Left ventricle myocardium inferior (tissue), 1 donor: ENCODE data around the gene CSAD. TPM values are rescaled to one million over a fixed set of nuclear protein-coding genes. Genes with fewer than 3 reads are reported as not detected.
"Not testable (repeated sequence)": the region's sequence is repeated elsewhere in the genome, so short reads cannot be mapped to it uniquely, and the experiment has no call there.

Source experiments
- DNase-seq: peaks from one replicate; pipeline ENCODE4 v3.0.0-alpha.2; 2020
- H3K27ac ChIP-seq: fragments of 200-600 bp; replicated peaks from 2 replicates; pipeline ENCODE4 v1.8.0; 2021
- H3K27me3 ChIP-seq: fragments of 200-600 bp; 2 replicates; pipeline ENCODE4 v1.8.0; 2021; ENCODE audit warnings: low read depth
- H3K36me3 ChIP-seq: fragments of 200-600 bp; 2 replicates; pipeline ENCODE4 v1.8.0; 2021
- H3K4me1 ChIP-seq: fragments of 200-600 bp; 2 replicates; pipeline ENCODE4 v1.8.0; 2021
- H3K4me3 ChIP-seq: fragments of 200-600 bp; 2 replicates; pipeline ENCODE4 v1.8.0; 2021; ENCODE audit warnings: mild to moderate bottlenecking, moderate library complexity
- H3K9me3 ChIP-seq: fragments of 200-600 bp; replicated peaks from 2 replicates; pipeline ENCODE4 v1.8.0; 2021
- intact Hi-C: fragments of 100-400 bp; cut with micrococcal nuclease; formaldehyde crosslinking; loops from one replicate; pipeline ENCODE4 v1.11.0; 2022
- total RNA-seq: library from RNA; stranded (reverse); fragmentation: NEBNext Ultra II Directional; extraction: Animal tissue kit (Norgen Biotek cat#: 25700); gene quantifications from one replicate; pipeline ENCODE4 v1.2.1, GENCODE V29; 2021
- TF ChIP-seq, protein P1 (sequence below): fragments of 200-600 bp; IDR thresholded peaks from 2 replicates; pipeline ENCODE4 v1.8.0; 2021; ENCODE audit warnings: antibody characterized with exemption, mild to moderate bottlenecking, borderline replicate concordance
- donor health status: DM: no; HTN: yes; CAD: no; lungs with severe emphysema.

The CSAD gene
- total RNA-seq, 1 donor from 2014 or later = 12.2 TPM

DNA sequence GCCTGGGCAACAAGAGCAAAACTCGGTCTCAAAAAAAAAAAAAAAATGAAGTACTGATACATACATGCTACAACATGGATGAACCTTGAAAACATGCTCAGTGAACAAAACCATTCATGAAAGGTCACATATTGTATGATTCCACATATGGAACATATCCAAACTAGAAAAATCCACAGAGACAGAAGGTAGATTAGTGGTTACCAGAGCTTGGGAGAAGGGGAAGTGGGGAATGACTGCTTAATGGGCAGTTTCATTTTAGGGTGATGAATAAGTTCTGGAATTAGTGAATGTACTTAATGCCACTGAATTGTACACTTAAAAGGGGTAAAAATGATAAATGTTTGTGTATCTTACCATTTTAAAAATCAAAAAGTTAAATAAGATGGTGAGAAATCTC, 23.6 kb upstream of the CSAD start:
- Histone ChIP-seq H3K27me3 (no peaks in the 10 kb centered on the region), H3K4me1 (peaks cover 15% of the 10 kb centered on the region), H3K36me3 (no peaks in the 10 kb centered on the region), H3K4me3 (no peak overlapping the region), H3K9me3 (no peaks in the 10 kb centered on the region), H3K27ac (no peak overlapping the region)
- DNase-seq = no peak
- TF ChIP-seq, protein P1, sequence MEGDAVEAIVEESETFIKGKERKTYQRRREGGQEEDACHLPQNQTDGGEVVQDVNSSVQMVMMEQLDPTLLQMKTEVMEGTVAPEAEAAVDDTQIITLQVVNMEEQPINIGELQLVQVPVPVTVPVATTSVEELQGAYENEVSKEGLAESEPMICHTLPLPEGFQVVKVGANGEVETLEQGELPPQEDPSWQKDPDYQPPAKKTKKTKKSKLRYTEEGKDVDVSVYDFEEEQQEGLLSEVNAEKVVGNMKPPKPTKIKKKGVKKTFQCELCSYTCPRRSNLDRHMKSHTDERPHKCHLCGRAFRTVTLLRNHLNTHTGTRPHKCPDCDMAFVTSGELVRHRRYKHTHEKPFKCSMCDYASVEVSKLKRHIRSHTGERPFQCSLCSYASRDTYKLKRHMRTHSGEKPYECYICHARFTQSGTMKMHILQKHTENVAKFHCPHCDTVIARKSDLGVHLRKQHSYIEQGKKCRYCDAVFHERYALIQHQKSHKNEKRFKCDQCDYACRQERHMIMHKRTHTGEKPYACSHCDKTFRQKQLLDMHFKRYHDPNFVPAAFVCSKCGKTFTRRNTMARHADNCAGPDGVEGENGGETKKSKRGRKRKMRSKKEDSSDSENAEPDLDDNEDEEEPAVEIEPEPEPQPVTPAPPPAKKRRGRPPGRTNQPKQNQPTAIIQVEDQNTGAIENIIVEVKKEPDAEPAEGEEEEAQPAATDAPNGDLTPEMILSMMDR = no peak
- intact Hi-C loops = no loop called here

DNA sequence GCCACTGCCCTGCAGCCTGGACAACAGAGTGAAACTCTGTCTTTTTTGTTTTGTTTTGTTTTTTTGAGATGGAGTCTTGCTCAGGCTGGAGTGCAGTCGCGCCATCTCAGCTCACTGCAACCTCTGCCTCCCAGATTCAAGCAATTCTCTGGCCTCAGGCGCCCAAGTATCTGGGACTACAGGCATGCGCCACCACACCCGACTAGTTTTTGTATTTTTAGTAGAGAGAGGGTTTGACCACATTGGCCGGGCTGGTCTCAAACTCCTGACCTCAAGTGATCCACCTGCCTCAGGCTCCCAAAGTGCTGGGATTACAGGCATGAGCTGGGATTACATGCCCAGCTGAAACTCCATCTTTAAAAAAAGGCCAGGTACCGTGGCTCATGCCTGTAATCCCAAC, 21.6 kb upstream of the CSAD start:
- H3K9me3 ChIP-seq, H3K36me3 ChIP-seq, intact Hi-C loops, H3K27me3 ChIP-seq, H3K4me3 ChIP-seq, H3K27ac ChIP-seq, H3K4me1 ChIP-seq, DNase-seq: not testable (repeated sequence)

DNA sequence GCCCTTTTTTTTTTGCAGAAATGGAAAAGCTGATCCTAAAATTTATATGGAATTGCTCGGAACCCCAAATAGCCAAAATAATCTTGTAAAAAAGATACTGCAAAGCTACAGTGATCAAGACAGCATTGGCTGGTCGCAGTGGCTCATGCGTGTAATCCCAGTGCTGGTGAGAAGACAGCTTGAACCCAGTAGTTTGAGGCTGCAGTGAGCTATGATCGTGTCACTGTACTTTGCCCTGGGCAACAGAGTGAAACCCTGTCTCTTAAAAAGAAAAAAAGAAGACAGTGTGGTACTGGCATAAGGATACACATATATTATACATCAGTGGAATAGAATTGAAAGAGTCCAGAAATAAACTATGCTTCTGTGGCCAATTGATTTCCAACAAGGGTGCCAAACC, 20.9 kb upstream of the CSAD start:
- TF ChIP-seq, protein P1 = no peak
- intact Hi-C loops = no loop called here
- Histone ChIP-seq H3K27ac (no peak overlapping the region), H3K4me3 (no peak overlapping the region), H3K27me3 (no peaks in the 10 kb centered on the region), H3K36me3 (no peaks in the 10 kb centered on the region), H3K4me1 (peaks cover 12% of the 10 kb centered on the region), H3K9me3 (no peaks in the 10 kb centered on the region)
- DNase-seq = no peak

DNA sequence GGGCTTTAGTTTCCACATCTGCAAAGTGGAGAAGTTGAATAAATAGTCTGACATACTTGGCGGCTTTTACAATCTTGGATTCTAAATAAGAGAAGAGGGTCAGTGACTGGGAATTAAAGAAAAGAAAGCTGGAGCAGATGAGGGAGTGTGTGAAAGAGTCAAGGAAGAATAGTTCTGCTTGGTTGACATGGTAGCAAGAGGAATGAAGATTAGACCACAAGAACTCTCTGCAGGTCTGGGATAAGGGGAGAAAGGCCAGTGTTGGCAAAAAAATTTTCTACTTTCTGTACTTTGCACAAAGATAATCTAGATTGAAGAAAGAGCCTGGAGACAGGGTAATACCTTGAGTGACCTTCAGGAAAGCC, 20.4 kb upstream of the CSAD start:
- no peaks in the 10 kb centered on the region for H3K9me3 ChIP-seq
- H3K36me3 ChIP-seq = no peaks in the 10 kb centered on the region
- H3K27me3 ChIP-seq = no peaks in the 10 kb centered on the region
- H3K4me3 ChIP-seq = no peak overlapping the region
- DNase-seq = no peak
- intact Hi-C loops = no loop called here
- H3K27ac ChIP-seq = no peak overlapping the region
- TF ChIP-seq, protein P1 = no peak
- H3K4me1 ChIP-seq = peaks cover 12% of the 10 kb centered on the region

DNA sequence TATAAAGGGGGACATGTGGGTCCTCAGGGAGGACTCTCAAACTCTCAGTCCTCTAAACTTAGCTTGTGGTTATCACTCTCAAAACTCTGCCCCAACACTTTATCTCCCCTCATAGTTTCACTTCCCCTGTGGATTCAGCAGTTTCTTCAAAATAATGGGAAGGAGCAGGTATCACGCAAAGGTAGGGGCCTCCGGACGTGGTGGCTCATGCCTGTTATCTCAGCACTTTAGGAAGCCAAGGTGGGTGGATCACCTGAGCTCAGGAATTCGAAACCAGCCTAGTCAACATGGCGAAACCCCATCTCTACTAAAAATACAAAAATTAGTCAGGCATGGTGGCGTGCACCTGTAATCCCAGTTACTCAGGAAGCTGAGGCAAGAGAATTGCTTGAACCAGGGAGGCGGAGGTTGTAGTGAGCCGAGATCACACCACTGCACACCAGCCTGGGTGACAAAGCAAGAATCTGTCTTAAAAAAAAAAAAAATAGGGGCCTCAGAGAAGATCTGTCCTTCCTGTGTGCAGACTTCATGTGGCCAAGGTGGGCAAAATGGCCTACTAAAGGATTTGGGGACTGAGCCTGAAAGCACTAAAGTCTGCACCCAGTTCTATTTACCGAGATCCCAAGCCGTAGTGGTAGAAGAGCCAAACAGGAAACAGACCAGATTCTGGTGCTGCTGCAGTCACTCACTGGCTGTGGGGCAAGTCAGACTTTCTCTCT, 19.9 kb upstream of the CSAD start:
- Histone ChIP-seq H3K27ac (no peak overlapping the region), H3K4me3 (no peak overlapping the region), H3K27me3 (no peaks in the 10 kb centered on the region), H3K4me1 (peaks cover 12% of the 10 kb centered on the region), H3K36me3 (no peaks in the 10 kb centered on the region), H3K9me3 (no peaks in the 10 kb centered on the region)
- intact Hi-C loops = no loop called here
- TF ChIP-seq, protein P1 = no peak
- no peak for DNase-seq

DNA sequence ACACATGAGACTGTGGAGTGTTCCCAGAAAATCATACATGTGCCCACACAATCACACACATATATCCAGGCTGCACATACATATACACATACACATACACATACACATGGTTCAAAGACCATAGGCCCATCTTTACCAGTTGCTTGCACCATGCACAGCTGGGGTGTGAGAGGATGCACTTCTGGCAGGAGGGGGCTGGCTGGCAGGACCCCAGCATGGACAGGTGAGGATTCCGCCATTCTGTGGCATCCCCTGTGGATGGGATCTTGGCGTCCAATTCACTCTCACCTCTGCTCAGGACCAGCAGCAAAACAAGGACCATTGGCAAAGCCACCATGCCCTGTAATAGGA, 19.4 kb upstream of the CSAD start:
- Histone ChIP-seq H3K36me3 (no peaks in the 10 kb centered on the region), H3K27me3 (no peaks in the 10 kb centered on the region), H3K4me1 (peaks cover 12% of the 10 kb centered on the region), H3K9me3 (no peaks in the 10 kb centered on the region), H3K4me3 (no peak overlapping the region), H3K27ac (no peak overlapping the region)
- TF ChIP-seq, protein P1 = no peak
- intact Hi-C loops = no loop called here
- DNase-seq = no peak
